GM21825 (cell line): ENCODE data around the gene DOCK4.
A peak's percentile ranks its signal among the peaks of the same experiment; 100 is the strongest.
"Not testable (repeated sequence)": the region's sequence is repeated elsewhere in the genome, so short reads cannot be mapped to it uniquely, and the experiment has no call there.

ENCODE experiments used
- ATAC-seq: cut with Tn5 transposase; IDR thresholded peaks from one replicate; pipeline ENCODE4 v1.9.1; 2021; ENCODE audit warnings: mild to moderate bottlenecking, moderate library complexity; ENCODE audit not compliant: unreplicated experiment

DOCK4 gene

GRCh38 chr7:112138325-112138852 lies 67.8 kb downstream of the DOCK4 start:
- ATAC-seq, result no peak

- ATAC-seq, result no peak
Observed at GRCh38 chr7:112137141-112138101, 68.8 kb downstream of the DOCK4 start.

- no peak for ATAC-seq
Observed at GRCh38 chr7:112136271-112137008, 69.8 kb downstream of the DOCK4 start.

GRCh38 chr7:112135815-112136214 lies 70.4 kb downstream of the DOCK4 start:
- ATAC-seq, result no peak

- no peak for ATAC-seq
Observed at GRCh38 chr7:112134039-112134438, 72.2 kb downstream of the DOCK4 start.

- ATAC-seq, result no peak
Observed at GRCh38 chr7:112133328-112133727, 72.9 kb downstream of the DOCK4 start.

- ATAC-seq, result no peak
Observed at GRCh38 chr7:112132051-112132694, 74.0 kb downstream of the DOCK4 start.

GRCh38 chr7:112130729-112131410 lies 75.3 kb downstream of the DOCK4 start:
- ATAC-seq, result no peak

GRCh38 chr7:112129655-112130323 lies 76.4 kb downstream of the DOCK4 start:
- no peak for ATAC-seq

GRCh38 chr7:112128461-112129425 lies 77.5 kb downstream of the DOCK4 start:
- not testable (repeated sequence) for ATAC-seq

GRCh38 chr7:112128041-112128440 lies 78.2 kb downstream of the DOCK4 start:
- not testable (repeated sequence) for ATAC-seq

GRCh38 chr7:112125250-112125649 lies 80.9 kb downstream of the DOCK4 start:
- no peak for ATAC-seq

GRCh38 chr7:112124061-112124766 lies 82.0 kb downstream of the DOCK4 start:
- ATAC-seq, result no peak

- ATAC-seq, result no peak
Observed at GRCh38 chr7:112122798-112123197, 83.4 kb downstream of the DOCK4 start.

- no peak for ATAC-seq
Observed at GRCh38 chr7:112122144-112122543, 84.1 kb downstream of the DOCK4 start.

GRCh38 chr7:112121318-112121717 lies 84.9 kb downstream of the DOCK4 start:
- no peak for ATAC-seq

GRCh38 chr7:112120696-112121217 lies 85.4 kb downstream of the DOCK4 start:
- ATAC-seq, result peak; percentile 69
